IMR-90 (cell line): ENCODE data around the gene FZD7. TPM values are rescaled to one million over a fixed set of nuclear protein-coding genes. Genes with fewer than 3 reads are reported as not detected.

ENCODE experiments used
- ATAC-seq: fragments of 200-7000 bp; cut with Tn5 transposase; 2 replicates; pipeline ENCODE4 v1.9.1; 2020; ENCODE audit warnings: low read depth, mild to moderate bottlenecking, moderate library complexity
- BruUV-seq: library from RNA; stranded (reverse); fragments of 400-500 nt; replicated peaks from 2 replicates; lab custom pipeline; 2021; lab: Mats Ljungman, UMichigan
- CTCF ChIA-PET: fragments of 300-600 bp; formaldehyde crosslinking; extraction: SDS; loops from one replicate; lab custom pipeline; 2021; ENCODE audit warnings: antibody characterized with exemption; lab: Yijun Ruan, JAX
- POLR2A ChIA-PET: fragments of 300-600 bp; sonication (Branson Sonifier 250); formaldehyde crosslinking; loops from one replicate; lab custom pipeline; 2022; ENCODE audit warnings: antibody characterized with exemption; ENCODE audit not compliant: unreplicated experiment; lab: Charles Lee
- DNase-seq: peaks from one replicate; pipeline ENCODE4 v3.0.0; 2013
- H2AFZ ChIP-seq: replicated peaks from 2 replicates; pipeline ENCODE3; 2013; ENCODE audit warnings: low read length, mild to moderate bottlenecking; ENCODE audit not compliant: poor library complexity
- H2AK5ac ChIP-seq: 2 replicates; pipeline ENCODE4 v1.6.1; 2013; ENCODE audit warnings: low read depth, low read length, inconsistent platforms
- H2AK9ac ChIP-seq: replicated peaks from 2 replicates; pipeline ENCODE3; 2013; ENCODE audit warnings: mild to moderate bottlenecking, low read depth, low read length, moderate library complexity; ENCODE audit not compliant: poor library complexity
- H2BK120ac ChIP-seq: 2 replicates; pipeline ENCODE4 v1.6.1; 2013; ENCODE audit warnings: low read depth, low read length, inconsistent platforms
- H2BK15ac ChIP-seq: 3 replicates; pipeline ENCODE4 v1.6.1; 2013; ENCODE audit warnings: low read depth, low read length, inconsistent platforms
- H2BK20ac ChIP-seq: 2 replicates; pipeline ENCODE4 v1.6.1; 2013; ENCODE audit warnings: low read depth, mild to moderate bottlenecking, inconsistent platforms, low read length, moderate library complexity
- H2BK5ac ChIP-seq: 2 replicates; pipeline ENCODE4 v1.6.1; 2013; ENCODE audit warnings: mild to moderate bottlenecking, low read depth, low read length, inconsistent platforms; ENCODE audit not compliant: poor library complexity, severe bottlenecking
- H3K14ac ChIP-seq: replicated peaks from 2 replicates; pipeline ENCODE4 v1.6.1; 2013; ENCODE audit warnings: low read depth, low read length, inconsistent platforms
- H3K18ac ChIP-seq: 2 replicates; pipeline ENCODE4 v1.6.1; 2013; ENCODE audit warnings: low read depth, low read length, control low read depth
- H3K23ac ChIP-seq: 2 replicates; pipeline ENCODE4 v1.6.1; 2013; ENCODE audit warnings: low read depth, low read length, inconsistent platforms
- H3K27ac ChIP-seq: 2 replicates; pipeline ENCODE4 v1.5.1; 2013; ENCODE audit warnings: mild to moderate bottlenecking, control low read depth, low read length; ENCODE audit not compliant: insufficient read depth
- H3K27me3 ChIP-seq: 2 replicates; pipeline ENCODE4 v1.6.1; 2013; ENCODE audit warnings: low read length; ENCODE audit not compliant: control insufficient read depth, insufficient read depth
- H3K36me3 ChIP-seq: 2 replicates; pipeline ENCODE4 v1.6.1; 2013; ENCODE audit warnings: low read length, mixed read lengths; ENCODE audit not compliant: control insufficient read depth, insufficient read depth
- H3K4ac ChIP-seq: 2 replicates; pipeline ENCODE4 v1.6.1; 2013; ENCODE audit warnings: low read depth, low read length, inconsistent platforms
- H3K4me1 ChIP-seq: 2 replicates; pipeline ENCODE4 v1.6.1; 2013; ENCODE audit warnings: low read length, mixed read lengths; ENCODE audit not compliant: control insufficient read depth, insufficient read depth
- H3K4me2 ChIP-seq: 2 replicates; pipeline ENCODE4 v1.6.1; 2013; ENCODE audit warnings: low read depth, mild to moderate bottlenecking, control low read depth, low read length, moderate library complexity
- H3K4me3 ChIP-seq: 2 replicates; pipeline ENCODE4 v1.5.1; 2013; ENCODE audit warnings: low read depth, mild to moderate bottlenecking, control low read depth, low read length, moderate library complexity; ENCODE audit not compliant: insufficient read depth
- H3K56ac ChIP-seq: 2 replicates; pipeline ENCODE4 v1.6.1; 2013; ENCODE audit warnings: low read length, inconsistent platforms; ENCODE audit not compliant: insufficient read depth; ENCODE audit errors: extremely low read depth
- H3K79me1 ChIP-seq, 2 experiments: 2 replicates each; pipeline ENCODE4 v1.6.1; 2013; ENCODE audit warnings: low read length in 2 of 2, inconsistent platforms in 1 of 2, low read depth in 1 of 2
- H3K9ac ChIP-seq: 2 replicates; pipeline ENCODE4 v1.6.1; 2013; ENCODE audit warnings: low read depth, low read length, control low read depth
- H3K9me1 ChIP-seq: 2 replicates; pipeline ENCODE4 v1.6.1; 2013; ENCODE audit warnings: low read length, inconsistent platforms; ENCODE audit not compliant: insufficient read depth
- H3K9me3 ChIP-seq: 2 replicates; pipeline ENCODE4 v1.6.1; 2013; ENCODE audit warnings: low read length; ENCODE audit not compliant: control insufficient read depth, insufficient read depth
- H4K20me1 ChIP-seq: 2 replicates; pipeline ENCODE4 v1.6.1; 2013; ENCODE audit warnings: low read length, inconsistent platforms; ENCODE audit not compliant: insufficient read depth
- H4K5ac ChIP-seq: 2 replicates; pipeline ENCODE4 v1.6.1; 2013; ENCODE audit warnings: mild to moderate bottlenecking, low read depth, low read length, control low read depth
- H4K8ac ChIP-seq, 2 experiments: 2 replicates each; pipeline ENCODE4 v1.6.1; 2013; ENCODE audit warnings: low read depth in 2 of 2, low read length in 2 of 2, control low read depth in 1 of 2, inconsistent platforms in 1 of 2
- H4K91ac ChIP-seq: 2 replicates; pipeline ENCODE4 v1.6.1; 2013; ENCODE audit warnings: low read depth, low read length, inconsistent platforms; ENCODE audit not compliant: insufficient read depth
- BHLHE40 ChIP-seq: fragments of 150-350 bp; IDR thresholded peaks from 2 replicates; pipeline ENCODE4 v1.6.1; 2016; ENCODE audit warnings: mild to moderate bottlenecking, low read depth, low read length
- CEBPB ChIP-seq: IDR thresholded peaks from 2 replicates; pipeline ENCODE4 v1.6.1; 2012; ENCODE audit warnings: low read depth, low read length, improper control_type of control experiment
- CHD1 ChIP-seq: IDR thresholded peaks from 2 replicates; pipeline ENCODE4 v1.6.1; 2012; ENCODE audit warnings: low read depth, low read length, improper control_type of control experiment
- CTCF ChIP-seq: conservative IDR thresholded peaks from 2 replicates; pipeline ENCODE4 v1.5.1; 2012; ENCODE audit warnings: mild to moderate bottlenecking, low read depth, low read length, improper control_type of control experiment
- ELK1 ChIP-seq: fragments of 150-350 bp; IDR thresholded peaks from 2 replicates; pipeline ENCODE4 v1.6.1; 2016; ENCODE audit warnings: low read depth, mild to moderate bottlenecking, low read length, moderate library complexity, borderline replicate concordance
- FOS ChIP-seq: fragments of 150-350 bp; IDR thresholded peaks from 2 replicates; pipeline ENCODE4 v1.6.1; 2016; ENCODE audit warnings: low read depth, low read length
- MAFK ChIP-seq: IDR thresholded peaks from 2 replicates; pipeline ENCODE4 v1.6.1; 2012; ENCODE audit warnings: low read depth, low read length, improper control_type of control experiment
- MXI1 ChIP-seq: IDR thresholded peaks from 2 replicates; pipeline ENCODE4 v1.6.1; 2012; ENCODE audit warnings: low read depth, mild to moderate bottlenecking, low read length, moderate library complexity, borderline replicate concordance
- NFE2L2 ChIP-seq: fragments of 150-350 bp; IDR thresholded peaks from 2 replicates; pipeline ENCODE4 v1.6.1; 2016; ENCODE audit warnings: low read depth, mild to moderate bottlenecking, low read length
- POLR2A ChIP-seq: IDR thresholded peaks from 2 replicates; pipeline ENCODE4 v1.6.1; 2012; ENCODE audit warnings: mild to moderate bottlenecking, low read depth, low read length
- RAD21 ChIP-seq: IDR thresholded peaks from 2 replicates; pipeline ENCODE4 v1.6.1; 2012; ENCODE audit warnings: low read length, improper control_type of control experiment
- RFX5 ChIP-seq: IDR thresholded peaks from 2 replicates; pipeline ENCODE4 v1.8.0; 2012; ENCODE audit warnings: low read depth, mild to moderate bottlenecking, low read length, moderate library complexity
- SMC3 ChIP-seq: fragments of 150-350 bp; IDR thresholded peaks from 2 replicates; pipeline ENCODE4 v1.6.1; 2016; ENCODE audit warnings: low read depth, mild to moderate bottlenecking, antibody characterized with exemption, low read length, moderate library complexity
- USF2 ChIP-seq: fragments of 150-350 bp; IDR thresholded peaks from 2 replicates; pipeline ENCODE4 v1.6.1; 2017; ENCODE audit warnings: mild to moderate bottlenecking, antibody characterized with exemption, low read length, low read depth
- WGBS, 2 experiments: methylation state at CpG; one replicate each; pipeline versions ENCODE4 v1.1.5 to v1.1.7; 2013; ENCODE audit warnings: missing lambda C conversion rate in 2 of 2; ENCODE audit not compliant: insufficient read length in 1 of 2; ENCODE audit errors: extremely low coverage in 2 of 2; 5-methylcytosine and 5-hydroxymethylcytosine counted together
- dilution Hi-C: fragments of 300-500 bp; cut with HindIII; formaldehyde crosslinking; loops from one replicate; pipeline ENCODE4 v1.14.3; 2018; ENCODE audit warnings: low sequenced_read_pairs; ENCODE audit not compliant: unreplicated experiment
- in situ Hi-C: fragments of 300-500 bp; cut with MboI; formaldehyde crosslinking; loops from 3 replicates; pipeline ENCODE4 v1.14.3; 2019; ENCODE audit warnings: low sequenced_read_pairs, inconsistent platforms, mixed read lengths
- intact Hi-C: fragments of 100-400 bp; cut with micrococcal nuclease; formaldehyde crosslinking; loops from 2 replicates; pipeline ENCODE4 v1.10.0; 2022
- polyA plus RNA-seq, 3 experiments: library from polyadenylated mRNA; depleted of rRNA; stranded (reverse); fragments of >200 nt; gene quantifications; 2 replicates each; pipeline ENCODE4 v1.2.3, GENCODE V29; 2012; ENCODE audit warnings: low replicate concordance in 1 of 3
- total RNA-seq: library from RNA; depleted of rRNA; stranded (reverse); fragments of >200 nt; gene quantifications from 2 replicates; pipeline ENCODE4 v1.2.3, GENCODE V29; 2012

Gene FZD7
- total and polyA plus RNA-seq, 2 of the 4 experiments (the other 2 are of a cell fraction) = 62.4 to 90.9 TPM

GRCh38 chr2:202007015-202007982 lies 26.4 kb upstream of the FZD7 start:
- no peak overlapping the region for H3K4me2 ChIP-seq
- ChIA-PET CTCF (no interaction called here), POLR2A (no interaction called here)
- no peak for DNase-seq
- intact Hi-C loops = no loop called here
- H2BK15ac ChIP-seq = no peak overlapping the region
- H3K9me1 ChIP-seq = no peaks in the 10 kb centered on the region
- H3K79me1 ChIP-seq = no peaks in the 10 kb centered on the region
- BruUV-seq = no TSS peak
- peak overlapping the region; percentile 61 for H2AFZ ChIP-seq
- no peaks in the 10 kb centered on the region for H3K36me3 ChIP-seq
- H3K4ac ChIP-seq = peak overlapping the region; percentile 9; the same call in 1 of the 2 replicates
- H3K27me3 ChIP-seq = no peaks in the 10 kb centered on the region
- dilution Hi-C loops = no loop called here
- peak overlapping the region; percentile 10; the same call in 1 of the 2 replicates for H2BK120ac ChIP-seq
- peak overlapping the region; percentile 64; the same call in 1 of the 2 replicates for H2AK5ac ChIP-seq
- WGBS, 2 experiments = no CpG with 5 or more reads among the region's 7 CpGs
- no peak overlapping the region for H3K56ac ChIP-seq
- H2AK9ac ChIP-seq = no peak overlapping the region
- no peaks in the 10 kb centered on the region for H3K9me3 ChIP-seq
- H3K14ac ChIP-seq = 0 out of 2 replicates have a peak overlapping the region, but pooled peaks have one; percentile 59
- no peak overlapping the region for H3K9ac ChIP-seq
- H3K4me1 ChIP-seq = peaks cover 10% of the 10 kb centered on the region
- no peak overlapping the region for H2BK20ac ChIP-seq
- no peak overlapping the region for H3K27ac ChIP-seq
- in situ Hi-C loops = no loop called here
- no peak for ATAC-seq
- H4K20me1 ChIP-seq = no peaks in the 10 kb centered on the region
- H4K8ac ChIP-seq = peak overlapping the region in 1 of 2 experiments; percentile 9; a peak in 1 of 4 replicates
- H3K23ac ChIP-seq = no peak overlapping the region; the same call in 1 of the 2 replicates
- peak overlapping the region; percentile 69; the same call in 1 of the 2 replicates for H3K18ac ChIP-seq
- peak overlapping the region; percentile 42; the same call in 1 of the 2 replicates for H4K5ac ChIP-seq
- no peak overlapping the region for H2BK5ac ChIP-seq
- no peak overlapping the region for H4K91ac ChIP-seq
- H3K4me3 ChIP-seq = no peak overlapping the region
- TF ChIP-seq RAD21 (peak; percentile 25), MAFK (no peak), SMC3 (peak; percentile 30; the same call in 1 of the 2 replicates), FOS (no peak), CHD1 (no peak), POLR2A (no peak), ELK1 (no peak), MXI1 (no peak), BHLHE40 (no peak), USF2 (no peak), CEBPB (no peak), CTCF (peak; percentile 35), NFE2L2 (no peak), RFX5 (no peak)
